Retinal pigment epithelial cell (primary cell): Measurements from ENCODE around the gene LPP.
A peak's percentile ranks its signal among the peaks of the same experiment; 100 is the strongest.

ENCODE experiments used
- DNase-seq: peaks from one replicate; pipeline ENCODE4 v3.0.0-alpha.2; 2010; ENCODE audit warnings: low read depth
- H3K4me3 ChIP-seq: 2 replicates; pipeline ENCODE4 v1.5.1; 2011; ENCODE audit warnings: mild to moderate bottlenecking, low read length, control low read depth, moderate library complexity
- CTCF ChIP-seq: conservative IDR thresholded peaks from 2 replicates; pipeline ENCODE4 v1.5.1; 2011; ENCODE audit warnings: low read depth, low read length, control low read depth, inconsistent platforms

Gene LPP

GRCh38 chr3:188722963-188723362 is 569.0 kb downstream of the LPP start:
- no peak for DNase-seq
- no peak overlapping the region for H3K4me3 ChIP-seq

DNA sequence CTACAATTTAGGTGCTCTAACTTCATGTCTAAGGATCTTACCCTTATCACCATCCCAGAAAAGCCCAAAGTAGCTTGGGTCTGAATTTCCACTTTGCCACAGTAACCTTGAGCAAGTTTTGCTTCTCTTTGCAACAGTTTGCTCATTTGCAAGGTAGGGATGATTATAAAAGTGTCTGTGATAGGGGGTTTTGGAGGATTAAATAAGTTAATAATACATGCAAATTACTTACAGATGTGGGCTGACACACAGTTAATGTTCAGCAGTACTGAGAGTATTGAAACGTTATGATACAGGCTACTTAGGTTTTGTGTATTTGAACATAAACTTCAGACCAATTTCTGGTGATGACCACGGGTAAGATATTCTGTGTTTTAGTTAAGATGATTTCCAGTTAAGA is 573.1 kb downstream of the LPP start:
- DNase-seq: no peak
- no peak for TF ChIP-seq CTCF
- H3K4me3 ChIP-seq: no peak overlapping the region

More at GRCh38 chr3:188722963-188723362, 569.0 kb downstream of the LPP start:
- no peak for TF ChIP-seq CTCF

- no peak for TF ChIP-seq CTCF
- H3K4me3 ChIP-seq: no peak overlapping the region
- DNase-seq: no peak
Observed at GRCh38 chr3:188728371-188728896, 574.5 kb downstream of the LPP start.

- TF ChIP-seq CTCF: no peak
- no peak overlapping the region for H3K4me3 ChIP-seq
- no peak for DNase-seq
Observed at GRCh38 chr3:188729422-188729821, 575.5 kb downstream of the LPP start.

DNA sequence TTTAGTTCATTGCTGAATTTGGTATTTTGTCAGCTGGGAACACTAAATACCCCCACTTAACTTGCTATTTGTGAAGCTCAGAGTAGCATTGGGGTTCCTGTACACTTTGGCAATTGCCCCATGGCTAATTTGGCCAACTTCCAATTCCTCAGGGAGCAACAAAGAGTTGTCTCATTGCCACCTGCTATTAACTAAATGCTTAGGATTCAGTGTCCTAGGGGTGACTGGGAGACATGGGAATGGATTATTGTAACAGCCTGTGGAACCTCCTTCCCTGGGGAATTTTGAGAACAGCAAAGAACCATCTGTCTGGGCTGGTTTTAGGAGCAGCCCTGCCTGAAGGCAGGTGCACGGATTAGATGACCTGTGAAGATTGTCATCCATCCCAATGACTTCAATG is 580.4 kb downstream of the LPP start:
- no peak overlapping the region for H3K4me3 ChIP-seq
- peak; percentile 12 for DNase-seq
- TF ChIP-seq CTCF: no peak

GRCh38 chr3:188739511-188739910 is 585.6 kb downstream of the LPP start:
- TF ChIP-seq CTCF: no peak
- no peak for DNase-seq
- no peak overlapping the region for H3K4me3 ChIP-seq

DNA sequence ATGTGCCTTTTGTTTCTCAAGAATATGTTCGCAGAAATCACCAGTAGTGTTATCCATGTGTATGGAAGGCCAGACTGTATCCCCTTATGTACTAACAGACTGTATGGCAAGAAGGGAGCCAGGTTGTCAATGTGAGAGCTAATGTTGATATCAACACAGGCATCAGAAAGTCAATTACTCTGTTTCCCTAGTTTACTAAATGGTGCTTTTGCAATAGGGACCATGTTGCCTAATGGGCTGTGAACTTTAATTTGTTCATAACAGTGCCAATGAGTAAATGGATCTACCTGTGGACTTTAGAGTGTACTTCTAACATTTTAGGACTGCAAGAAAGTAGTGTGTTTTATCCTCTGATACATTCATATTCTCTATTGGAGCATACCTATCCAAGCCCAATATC is 586.1 kb downstream of the LPP start:
- TF ChIP-seq CTCF: no peak
- no peak for DNase-seq
- no peak overlapping the region for H3K4me3 ChIP-seq
